Left lobe of liver (tissue), 2 donors: ENCODE results near the gene CCDC74B. TPM values are rescaled to one million over a fixed set of nuclear protein-coding genes. Genes with fewer than 3 reads are reported as not detected.
"Not testable (repeated sequence)": the region's sequence is repeated elsewhere in the genome, so short reads cannot be mapped to it uniquely, and the experiment has no call there.

Source experiments
- ATAC-seq: fragments of 200-7000 bp; cut with Tn5 transposase; one replicate; pipeline ENCODE4 v1.9.1; 2020; ENCODE audit warnings: mild to moderate bottlenecking, moderate library complexity
- DNase-seq: peaks from one replicate; pipeline ENCODE4 v3.0.0-alpha.2; 2020; ENCODE audit warnings: low spot score
- total RNA-seq: library from RNA; stranded (reverse); gene quantifications from one replicate; pipeline ENCODE4 v1.2.1, GENCODE V29; 2021
- donor health status: DM: no; HTN: no; CAD: no; lungs with moderate emphysema.
- donor health status: DM: no; HTN: yes; CAD: no.

CCDC74B gene
- total RNA-seq, 1 donor from 2014 or later, result not detected

DNA sequence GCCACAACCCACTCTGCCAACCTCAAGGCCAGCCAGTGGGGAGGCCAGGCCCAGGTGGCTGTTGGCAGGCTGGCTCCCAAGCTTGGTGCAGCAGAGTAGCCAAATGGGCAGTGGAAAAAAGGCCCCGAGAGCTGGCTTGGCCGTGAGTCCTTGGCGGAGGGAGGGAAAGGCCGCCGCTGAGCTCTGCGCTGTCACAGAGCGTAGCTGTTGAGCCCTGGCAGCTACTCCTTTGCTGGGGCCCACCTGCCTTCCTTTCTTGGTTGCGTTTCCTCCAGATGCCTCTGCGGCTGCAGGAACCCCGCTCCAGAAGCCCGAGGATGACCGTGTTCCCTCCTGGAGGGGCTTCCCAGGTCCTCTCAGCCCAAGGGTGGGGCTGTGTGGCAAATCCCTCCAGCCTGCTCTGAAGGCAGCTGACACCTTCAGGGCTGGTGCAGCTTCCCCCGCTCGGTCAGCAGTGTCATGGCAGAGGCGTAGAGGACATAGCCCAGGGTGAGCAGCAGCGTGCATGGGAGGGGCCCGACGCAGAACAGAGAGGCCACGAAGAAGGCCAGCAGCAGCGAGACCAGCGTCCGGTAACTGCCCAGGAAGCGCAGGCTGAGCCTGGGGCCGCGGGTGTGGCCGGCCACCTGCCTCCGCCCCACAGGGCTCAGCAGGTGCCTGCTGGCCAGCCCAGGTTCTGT lies 7.4 kb upstream of the CCDC74B start:
- ATAC-seq, result not testable (repeated sequence)

DNA sequence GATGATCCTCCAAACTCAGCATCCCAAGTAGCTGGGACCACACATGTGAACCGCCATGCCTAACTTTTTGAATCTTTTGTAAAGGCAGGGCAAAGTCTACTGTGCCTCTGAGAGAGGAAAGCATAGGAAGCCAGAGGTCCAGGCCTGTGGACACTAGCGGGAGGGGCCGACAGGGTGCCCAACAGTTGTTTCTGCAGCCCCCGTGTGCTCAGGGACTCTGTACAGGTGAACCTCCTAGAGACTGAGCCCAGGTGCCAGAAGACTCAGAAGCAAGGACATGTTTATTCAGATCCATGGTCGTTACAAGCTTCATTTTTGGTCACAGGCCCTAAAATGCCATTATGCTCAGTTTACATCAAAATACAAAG lies 6.2 kb upstream of the CCDC74B start:
- DNase-seq, ATAC-seq: not testable (repeated sequence)

More for the DNA sequence above, 7.4 kb upstream of the CCDC74B start:
- DNase-seq, result not testable (repeated sequence)

DNA sequence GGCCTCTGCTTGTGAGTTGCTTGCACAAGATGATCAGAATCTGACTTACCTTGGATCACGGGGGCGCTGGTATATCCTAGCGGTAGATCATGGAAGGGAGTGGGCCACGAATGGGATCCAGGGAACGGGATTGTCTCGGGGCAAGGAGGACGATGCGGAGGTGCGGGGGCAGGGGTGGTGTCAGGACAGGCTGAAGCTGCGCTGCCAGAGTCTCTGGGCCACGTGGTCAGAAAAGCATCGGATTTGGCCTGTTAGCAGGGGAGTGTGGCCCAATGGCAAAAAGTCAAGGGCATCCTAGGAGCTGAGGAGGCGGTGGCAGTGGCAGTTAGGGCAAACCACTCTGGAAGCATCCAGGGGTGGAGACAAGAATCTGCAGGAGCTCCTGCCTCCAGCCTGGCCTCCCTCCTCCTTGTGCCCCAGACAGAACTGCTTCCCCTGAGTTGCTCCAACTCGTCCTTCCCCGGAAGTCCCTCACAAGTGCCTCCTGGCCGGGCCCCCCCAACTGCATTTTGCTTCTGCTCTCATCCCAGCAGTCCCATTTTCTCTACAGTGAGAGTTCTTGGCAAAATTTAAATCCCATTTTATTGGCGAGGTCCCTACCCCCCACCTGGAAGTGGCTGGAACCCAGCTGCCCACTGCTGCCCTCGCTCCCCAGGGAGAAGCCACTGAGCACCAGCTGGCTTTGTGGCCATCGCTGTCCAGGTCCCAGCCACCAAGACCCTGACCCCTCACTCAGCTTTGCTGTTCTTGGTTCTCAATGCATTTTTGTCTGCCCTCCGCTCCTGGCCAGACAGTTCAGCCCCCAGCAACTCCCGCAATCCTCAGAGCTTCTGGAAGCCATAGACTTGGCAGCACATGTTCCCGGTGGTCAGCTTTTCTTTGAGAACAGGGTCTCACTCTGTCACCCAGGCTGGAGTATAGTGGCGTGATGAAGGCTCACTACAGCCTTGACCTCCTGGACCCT lies 5.6 kb upstream of the CCDC74B start:
- ATAC-seq, result no peak
- no peak for DNase-seq

DNA sequence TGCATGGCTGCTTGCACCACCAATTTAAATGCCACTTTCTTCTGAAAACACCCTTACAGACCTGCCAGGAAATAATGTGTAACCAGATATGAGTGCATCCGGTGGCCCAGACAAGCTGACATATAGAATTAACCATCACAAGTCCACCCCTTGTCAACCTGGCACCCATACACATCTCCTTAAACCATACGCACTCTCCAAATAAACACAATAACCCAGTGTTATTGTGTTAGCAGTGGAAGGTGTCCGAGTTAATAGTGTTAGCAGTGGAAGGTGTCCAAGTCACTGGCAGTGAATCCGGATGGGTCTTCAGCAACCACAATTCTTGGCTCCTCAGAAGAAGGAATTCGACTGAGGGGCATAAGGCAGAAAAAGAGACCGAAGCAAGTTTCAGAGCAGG lies 3.6 kb upstream of the CCDC74B start:
- ATAC-seq, DNase-seq: not testable (repeated sequence)

DNA sequence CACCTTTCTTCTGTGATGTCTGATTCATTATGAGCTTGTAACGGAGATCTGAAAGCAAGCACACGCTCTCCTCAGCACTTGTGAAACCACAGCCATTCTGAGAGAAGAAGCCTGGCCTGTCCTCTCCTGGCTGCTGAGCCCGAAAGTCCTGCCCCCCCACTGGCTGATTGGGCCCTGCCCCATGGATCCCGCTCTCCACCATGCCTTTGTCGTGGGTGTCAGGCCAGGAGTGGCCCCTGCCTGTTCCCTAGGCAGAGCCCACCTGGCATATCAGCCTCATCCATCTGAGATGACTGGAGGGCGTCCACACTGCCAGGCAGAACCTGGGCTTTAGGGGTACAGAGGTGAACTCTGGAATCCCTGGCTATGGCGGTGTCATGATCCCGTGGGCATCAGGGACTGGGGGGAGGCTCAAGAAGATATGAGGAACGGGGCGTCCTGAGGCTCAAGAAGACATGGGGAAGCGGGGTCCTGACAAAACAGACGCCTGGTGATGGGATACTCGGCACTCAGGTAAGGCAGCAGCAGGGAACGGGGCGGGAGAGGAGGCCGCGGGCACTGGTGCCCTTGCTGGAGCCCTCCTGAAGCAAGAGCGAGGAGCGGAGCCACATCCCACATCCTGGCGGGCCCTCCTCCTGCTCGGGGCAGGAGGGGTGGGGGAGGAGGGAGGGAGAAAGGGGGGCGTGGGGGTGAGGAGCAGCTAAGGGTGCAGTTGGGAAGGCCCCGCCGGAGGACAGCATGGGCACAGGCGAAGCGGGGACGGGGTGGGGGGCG lies 1.5 kb downstream of the CCDC74B start:
- not testable (repeated sequence) for ATAC-seq
- peak; percentile 30 for DNase-seq

DNA sequence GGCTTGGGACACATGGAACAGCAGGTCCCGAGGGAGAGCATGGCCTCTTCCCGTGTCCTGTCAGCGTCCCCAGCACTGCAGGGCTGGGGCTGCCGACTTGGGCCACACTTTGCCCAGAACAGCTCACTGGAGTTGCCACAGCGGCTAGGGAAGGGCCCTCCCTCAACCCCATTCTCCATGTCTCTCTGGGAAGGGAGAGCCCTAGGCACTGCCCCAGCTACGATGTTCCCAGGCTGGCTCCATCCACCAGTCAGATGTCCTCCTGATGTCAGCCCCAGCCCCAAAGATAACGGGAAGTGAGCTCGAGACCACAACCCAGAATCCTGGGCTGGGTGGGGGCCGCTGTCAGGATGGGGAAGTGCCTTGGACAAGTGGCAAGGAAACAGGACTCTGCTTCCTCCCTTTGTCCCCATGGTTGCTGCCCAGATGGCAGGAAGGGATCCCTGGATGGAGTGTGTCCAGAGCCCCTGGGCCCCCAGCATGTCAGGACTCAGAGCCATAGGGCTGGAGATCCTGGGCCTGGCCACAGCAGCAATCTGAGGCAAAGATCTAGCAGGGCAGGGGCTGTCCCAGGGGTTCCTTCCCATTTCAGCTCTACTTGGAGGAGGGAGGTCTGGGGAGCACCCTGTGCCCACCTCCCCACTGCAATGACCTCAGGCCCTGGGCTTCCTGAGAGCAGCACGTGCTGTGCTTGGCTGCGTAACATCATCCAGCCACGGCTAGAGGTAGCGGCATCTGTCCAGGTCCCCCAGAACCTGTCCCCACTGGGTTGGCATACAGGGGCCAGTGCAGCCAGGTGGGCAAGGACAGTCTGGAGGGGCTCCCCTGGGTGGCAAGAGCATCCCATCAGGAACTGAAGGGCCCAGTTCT lies 2.3 kb downstream of the CCDC74B start:
- peak; percentile 26 for DNase-seq

DNA sequence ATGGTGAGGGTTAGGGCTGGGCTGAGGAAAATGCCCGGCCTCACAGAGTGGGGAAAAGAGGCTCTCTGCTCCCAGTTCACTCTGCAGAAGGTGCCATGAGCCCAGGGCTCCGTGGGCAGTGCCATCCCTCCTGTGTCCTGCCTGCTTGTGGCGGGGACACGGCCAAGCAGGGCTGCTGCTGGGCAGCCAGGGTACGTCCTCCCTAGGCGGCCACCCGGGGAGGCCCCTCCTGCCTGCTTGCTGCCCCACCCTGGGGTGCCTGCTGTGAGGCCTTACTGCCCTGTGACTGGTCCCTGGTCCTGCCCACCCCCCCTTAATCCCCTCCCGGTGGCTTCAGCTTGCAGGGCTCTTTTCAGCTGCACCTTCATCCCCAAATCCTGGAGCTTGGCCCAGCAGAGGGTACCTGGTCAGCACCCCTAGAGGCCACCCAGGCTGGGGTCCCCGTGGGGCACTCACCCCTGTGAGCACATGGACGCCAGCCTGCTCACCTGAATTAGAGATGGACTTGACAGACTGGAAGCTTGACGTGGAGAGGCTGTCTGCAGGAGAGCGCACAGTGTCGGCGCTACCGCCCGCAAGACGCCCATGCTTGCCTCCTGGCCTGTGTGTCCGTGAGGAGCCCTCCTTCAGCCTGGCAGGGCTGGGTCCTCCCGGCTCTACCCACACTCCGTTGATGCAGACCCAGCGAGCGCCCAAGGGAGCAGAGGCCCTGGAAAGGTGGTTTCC lies 3.1 kb downstream of the CCDC74B start:
- DNase-seq, result peak; percentile 18
- ATAC-seq, result not testable (repeated sequence)

More for the DNA sequence above, 2.3 kb downstream of the CCDC74B start:
- not testable (repeated sequence) for ATAC-seq

DNA sequence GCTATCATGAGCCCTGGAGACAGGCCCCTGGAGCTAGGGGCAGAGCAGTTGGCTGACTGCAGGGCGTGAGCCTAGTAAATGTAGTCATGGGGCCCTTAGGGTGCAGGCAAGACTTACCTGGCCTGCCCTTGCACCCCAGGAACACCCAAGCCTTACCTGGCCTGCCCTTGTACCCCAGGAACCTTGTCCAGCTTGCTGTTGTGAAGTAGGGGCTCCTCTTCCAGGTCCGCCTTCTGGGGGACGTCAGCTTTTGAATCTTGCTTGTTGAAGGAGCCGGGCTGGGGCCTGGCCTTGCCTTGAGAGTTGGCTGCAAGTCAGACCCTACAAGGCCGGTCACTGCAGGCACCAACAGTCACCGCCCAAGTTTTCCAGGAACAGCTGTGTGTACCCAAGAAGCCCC lies 3.9 kb downstream of the CCDC74B start:
- DNase-seq, result peak; percentile 11
- ATAC-seq, result not testable (repeated sequence)

DNA sequence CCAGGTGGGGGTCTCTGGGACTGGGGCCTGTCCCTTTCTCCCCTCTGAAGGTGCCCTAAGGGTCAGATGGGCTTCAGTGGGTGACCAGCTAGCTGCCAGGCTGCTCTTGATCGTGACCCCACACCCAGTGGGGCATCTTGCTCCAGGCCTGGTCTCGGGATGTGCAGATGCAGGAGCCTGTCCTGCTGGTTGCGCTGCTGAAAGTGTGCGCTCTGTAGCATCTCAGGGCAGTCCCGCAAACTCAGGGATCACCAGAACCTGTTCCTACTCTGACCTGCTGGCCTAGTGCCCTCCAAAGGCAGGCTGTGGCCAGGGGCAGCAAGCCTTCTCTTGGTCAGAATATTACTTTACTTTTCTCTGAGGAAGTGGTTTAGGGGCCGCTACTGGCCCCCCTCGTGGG lies 4.4 kb downstream of the CCDC74B start:
- DNase-seq, result peak; percentile 29
- not testable (repeated sequence) for ATAC-seq

DNA sequence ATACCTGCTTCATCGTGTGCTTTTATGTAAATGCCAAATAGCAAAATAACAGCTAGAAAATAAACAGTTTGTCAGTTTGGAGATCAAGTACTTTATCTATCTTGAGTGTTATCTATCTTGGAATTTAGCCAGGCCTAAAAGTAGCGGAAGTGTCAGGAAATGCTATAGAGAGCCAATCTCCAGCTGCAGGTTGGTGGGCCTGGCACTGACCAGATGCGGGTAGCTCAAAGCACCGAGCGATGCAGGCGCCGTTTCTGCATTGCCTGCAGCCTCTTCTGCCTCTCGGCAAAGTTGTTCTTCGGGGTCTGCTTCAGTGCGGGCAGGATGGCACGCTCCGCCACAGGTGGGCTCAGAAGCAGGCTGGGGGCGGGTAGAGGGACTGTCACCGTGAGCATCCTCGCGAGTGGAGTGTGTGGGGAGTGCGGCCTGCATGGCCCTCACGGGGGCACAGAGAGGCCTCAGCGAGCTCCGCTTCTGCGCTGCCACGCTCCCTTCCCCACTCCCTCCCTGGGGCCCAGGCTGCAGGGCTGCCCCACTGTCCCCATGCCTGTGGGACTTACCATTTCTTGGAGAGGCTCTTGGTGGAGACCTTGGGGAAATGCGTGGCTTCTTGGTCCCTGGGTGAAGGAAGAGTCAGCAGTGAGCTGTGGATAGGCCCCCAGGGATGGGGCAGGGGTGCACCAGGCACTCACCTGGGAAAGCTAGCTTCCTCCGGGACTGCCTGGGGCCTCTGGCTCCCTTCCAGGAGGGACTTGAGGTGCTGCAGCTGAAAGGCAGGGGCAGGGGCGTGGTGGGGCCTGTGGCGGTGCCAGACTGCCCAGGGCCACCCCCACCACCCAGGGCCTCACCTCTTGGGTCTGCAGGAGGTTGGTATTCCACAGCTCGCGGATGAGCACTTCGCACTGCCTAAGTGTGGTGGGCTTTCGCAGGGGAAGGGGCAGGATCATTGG lies 5.3 kb downstream of the CCDC74B start:
- ATAC-seq, result not testable (repeated sequence)
- peak; percentile 21 for DNase-seq

DNA sequence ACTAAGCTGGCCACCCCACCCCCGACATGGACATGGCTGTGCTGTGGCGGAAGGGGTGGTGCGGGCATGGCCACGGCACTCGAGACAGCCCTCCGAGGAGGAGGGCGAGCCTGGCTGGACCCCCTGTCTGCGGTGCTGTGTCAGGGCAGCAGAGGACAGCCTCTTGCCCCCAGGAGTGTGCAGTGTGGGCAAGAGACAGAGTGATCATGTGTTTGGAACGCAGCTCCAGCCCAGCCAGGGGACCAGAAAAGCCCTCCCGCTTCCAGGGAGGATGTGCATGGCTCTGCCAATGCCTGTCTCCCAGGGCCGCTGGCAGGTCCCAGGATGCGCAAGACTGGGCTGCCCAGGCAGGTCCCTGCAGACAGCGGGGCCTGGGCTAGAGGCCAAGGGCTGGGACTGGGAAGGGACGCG lies 6.1 kb downstream of the CCDC74B start:
- peak; percentile 35 for DNase-seq
- ATAC-seq, result not testable (repeated sequence)

DNA sequence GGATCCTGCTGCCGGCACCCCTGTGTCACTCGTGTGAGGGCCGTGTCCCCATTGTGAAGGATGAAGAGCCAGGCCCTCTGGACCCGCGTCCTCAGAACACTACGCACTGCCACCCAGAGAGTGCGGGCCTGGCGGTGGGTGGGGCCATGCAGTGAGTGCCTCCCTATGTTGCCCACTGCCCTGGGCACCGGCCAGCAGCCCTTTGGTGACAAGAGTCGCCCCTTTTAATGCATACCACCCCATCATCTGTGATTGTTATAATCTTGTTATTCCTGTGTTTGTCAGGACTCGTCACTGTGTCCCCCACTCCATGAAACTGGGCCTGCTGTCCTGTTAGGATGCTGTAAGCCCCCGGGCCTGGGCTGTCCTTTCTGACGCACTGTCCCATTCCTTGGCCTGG lies 6.6 kb downstream of the CCDC74B start:
- ATAC-seq, result not testable (repeated sequence)
- peak; percentile 22 for DNase-seq

DNA sequence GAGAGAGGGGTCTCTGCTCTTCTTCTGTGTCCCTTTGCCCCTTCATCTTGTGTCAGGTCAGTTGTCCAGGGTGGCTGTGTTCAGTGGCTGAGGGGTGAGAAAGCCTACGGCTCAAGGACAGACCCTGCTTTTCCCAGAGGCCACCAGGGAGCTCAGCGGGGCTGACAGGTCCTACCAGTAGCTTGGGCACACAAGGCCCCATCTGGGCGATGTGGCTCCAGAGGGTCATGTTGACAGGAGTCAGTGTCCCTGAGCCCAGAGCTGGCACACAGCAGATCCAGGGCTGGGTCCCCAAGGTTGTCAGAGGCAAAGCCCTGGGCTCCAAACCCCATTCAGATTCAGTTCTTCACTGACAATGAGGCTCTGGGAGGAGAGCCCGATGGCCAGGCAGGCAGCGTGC lies 7.8 kb downstream of the CCDC74B start:
- ATAC-seq, result not testable (repeated sequence)
- DNase-seq, result peak; percentile 21

DNA sequence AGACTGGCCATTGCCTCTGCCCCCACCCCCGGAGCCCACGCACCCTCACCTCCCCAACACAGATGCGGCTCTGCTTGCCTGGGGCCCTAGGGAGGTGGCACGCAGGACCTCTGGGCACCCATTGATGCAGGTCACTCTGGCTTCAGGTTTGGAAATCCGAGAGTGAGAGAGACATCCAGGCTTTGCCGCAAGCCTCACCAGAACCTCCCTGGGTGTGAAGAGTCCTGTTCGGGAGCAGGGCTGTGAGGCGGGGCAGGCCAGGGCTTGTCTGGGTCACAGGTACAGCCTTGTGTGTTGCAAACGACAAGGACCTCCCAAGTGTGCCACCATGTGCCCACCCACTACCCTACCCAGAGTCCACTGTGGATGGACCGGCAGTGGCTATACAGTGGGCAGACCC lies 8.4 kb downstream of the CCDC74B start:
- DNase-seq, result peak; percentile 12
- ATAC-seq, result not testable (repeated sequence)

DNA sequence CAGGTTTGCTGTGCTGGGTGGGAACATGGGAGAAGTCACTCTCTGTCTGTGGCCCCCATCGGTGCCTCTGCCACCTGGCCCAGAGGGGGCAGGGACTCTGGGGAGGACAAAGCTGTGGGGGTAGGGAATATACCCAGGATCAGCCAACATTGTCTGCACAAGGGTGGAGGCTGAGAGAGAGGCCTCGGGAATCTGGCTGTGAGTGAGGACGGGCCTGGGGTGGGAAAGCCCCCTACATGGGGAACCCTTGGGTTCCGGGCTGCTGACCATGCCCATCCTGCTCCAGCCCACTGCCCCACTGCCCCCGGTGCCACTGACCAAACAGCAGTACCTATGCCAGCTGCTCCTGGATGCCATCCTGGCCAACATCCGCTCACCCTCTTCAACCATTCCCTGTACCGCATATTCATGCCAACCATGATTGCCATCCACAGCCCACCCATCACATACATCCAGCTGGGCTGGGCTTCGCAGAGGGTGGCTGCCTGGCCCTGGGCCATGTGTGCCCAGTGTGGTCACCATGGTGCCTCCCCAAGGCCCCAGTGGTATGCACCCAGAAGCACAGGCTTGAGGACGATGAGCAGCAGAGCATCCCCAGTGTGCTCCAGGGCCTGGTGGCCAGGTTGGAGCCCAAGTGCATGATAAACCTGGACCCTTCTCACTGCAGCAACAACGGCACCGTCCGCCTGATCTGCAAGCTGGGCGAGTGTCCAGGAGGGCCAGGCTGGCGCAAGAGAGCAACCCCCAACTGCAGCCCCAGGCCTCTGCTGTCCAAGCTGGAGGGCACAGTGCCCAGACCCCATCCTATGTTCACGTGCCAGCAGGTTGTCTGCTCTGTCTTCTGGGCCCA lies 9.0 kb downstream of the CCDC74B start:
- ATAC-seq (no peak), DNase-seq (peak; percentile 37)

DNA sequence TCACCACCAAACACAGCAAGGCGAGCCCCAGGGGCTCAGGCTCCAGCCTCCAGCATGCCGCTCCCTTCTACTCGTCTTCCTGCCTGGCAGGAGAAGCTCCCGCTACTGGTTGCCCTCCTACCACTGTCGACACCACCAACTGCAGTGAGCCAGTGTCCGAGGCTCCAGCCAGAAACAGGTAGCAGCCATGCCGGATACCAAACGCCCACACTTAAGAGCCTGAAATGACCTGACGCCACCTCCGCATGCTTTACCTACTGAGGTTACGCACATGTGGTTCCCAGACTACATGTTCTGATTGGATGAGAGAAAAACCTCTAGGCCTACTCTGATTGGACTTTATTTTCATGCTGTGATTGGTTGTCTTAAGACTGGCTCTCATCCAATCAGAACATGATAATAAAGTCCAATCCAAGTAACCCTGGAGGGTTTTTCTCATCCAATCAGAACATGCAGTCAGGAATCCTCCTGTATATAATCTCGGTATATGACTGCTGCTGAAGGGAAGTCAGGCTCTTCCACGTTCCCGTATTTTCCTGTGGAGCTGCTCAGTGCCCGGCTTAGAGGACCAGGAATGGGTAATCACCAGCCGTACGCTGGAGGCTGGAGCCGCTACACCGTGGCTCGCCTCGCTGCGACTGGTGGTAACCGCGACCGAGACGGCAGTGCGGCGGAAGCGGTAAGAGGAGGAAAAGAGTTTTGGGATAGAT lies 15.6 kb downstream of the CCDC74B start, which contains the start of gene POTEF:
Gene POTEF, minus strand, starts transcription at position 103 of the 710 bp plus-strand sequence. CDS start 8,707 bp downstream, outside the sequence.
- not testable (repeated sequence) for ATAC-seq, DNase-seq
